GM12873 (cell line): ENCODE data around the gene GDI1.
A peak's percentile ranks its signal among the peaks of the same experiment; 100 is the strongest.

ENCODE experiments used
- CTCF ChIP-seq: IDR thresholded peaks from 2 replicates; pipeline ENCODE4 v1.5.1; 2012; ENCODE audit warnings: low read depth, mild to moderate bottlenecking, moderate library complexity, low read length, control low read depth; ENCODE audit not compliant: insufficient read depth; ENCODE audit errors: missing control alignments

The GDI1 gene

DNA sequence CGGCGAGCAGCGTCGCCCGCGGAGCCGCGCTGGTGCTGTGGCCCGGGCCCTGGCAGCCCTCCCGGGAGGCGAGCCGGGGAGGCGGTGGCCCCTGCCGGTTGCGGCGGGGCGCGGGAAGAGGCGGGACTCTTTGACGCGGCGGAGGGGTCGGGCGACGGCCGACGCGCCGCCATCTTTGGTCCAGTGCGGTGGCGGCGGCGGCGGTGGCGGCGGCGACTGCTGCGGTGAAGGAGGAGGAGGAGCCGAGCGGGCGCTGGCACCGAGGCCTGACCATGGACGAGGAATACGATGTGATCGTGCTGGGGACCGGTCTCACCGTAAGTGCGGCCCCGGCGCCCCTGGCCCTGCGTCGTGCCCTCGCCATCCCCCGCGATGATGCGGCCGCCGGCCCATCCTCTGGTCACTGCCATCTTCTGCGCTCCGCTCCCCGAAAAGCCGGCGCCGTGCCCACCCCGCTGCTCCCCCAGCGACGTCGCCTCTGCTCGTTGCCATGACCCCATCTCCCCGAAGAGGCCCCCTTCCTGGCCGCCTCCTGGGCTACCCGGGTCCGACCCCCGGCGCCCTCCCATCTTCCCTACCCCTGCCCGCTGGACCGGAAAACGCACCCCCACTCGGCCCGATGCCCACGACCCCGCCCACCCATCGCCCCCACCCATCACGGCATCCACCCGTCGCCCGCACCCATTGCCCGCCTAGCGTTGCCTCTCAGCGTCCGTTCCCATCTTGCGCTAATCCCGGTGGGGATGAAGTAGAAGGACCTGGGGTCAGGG lies at the start of gene GDI1:
TSS of gene GDI1 (plus strand) at position 172 of the 770 bp plus-strand sequence. CDS start at position 273, 101 bp downstream.
- no peak for TF ChIP-seq CTCF

DNA sequence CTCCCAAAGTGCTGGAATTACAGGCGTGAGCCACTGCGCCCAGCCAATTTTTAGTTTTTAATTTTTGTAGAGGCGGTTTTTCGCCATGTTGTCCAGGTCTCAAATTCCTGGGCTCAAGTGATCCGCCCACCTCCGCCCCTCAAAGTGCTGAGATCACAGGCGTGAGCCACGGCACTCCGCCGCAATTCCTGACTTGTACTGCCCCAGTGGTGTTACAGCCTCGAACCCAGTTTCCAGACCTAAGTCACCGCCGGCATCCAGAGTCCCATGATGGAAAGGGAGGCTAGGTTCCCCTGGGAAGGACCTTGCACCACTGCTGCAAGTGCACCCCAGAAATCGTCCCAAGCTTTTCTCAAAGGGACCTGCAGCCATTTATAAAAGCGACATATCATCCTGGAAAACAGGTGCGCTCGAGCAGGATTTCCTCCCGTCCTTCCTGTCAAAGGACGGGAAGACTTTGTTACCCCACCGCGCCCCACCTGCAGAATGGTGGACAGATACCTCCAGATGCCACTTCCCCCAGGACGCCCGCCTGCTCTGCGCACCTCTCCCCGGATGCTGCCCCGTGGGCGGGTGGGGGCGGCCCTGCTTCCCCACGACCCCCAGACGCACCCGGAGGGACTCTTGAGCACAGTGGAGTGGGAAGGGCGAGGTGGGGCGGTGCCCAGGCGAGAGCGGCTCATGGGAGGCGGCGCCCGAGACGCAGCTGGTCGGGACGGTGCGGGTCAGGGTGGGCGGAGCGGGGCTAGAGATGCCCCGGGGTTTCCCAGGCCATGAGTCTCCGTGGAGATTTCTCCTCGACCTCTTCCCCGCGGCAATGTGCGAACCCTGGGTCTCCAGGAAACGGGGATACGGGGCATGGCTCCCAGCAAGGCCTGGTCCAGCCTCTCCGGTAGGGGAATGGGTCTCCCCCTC lies 39.7 kb upstream of the GDI1 start:
- TF ChIP-seq CTCF, result no peak

- TF ChIP-seq CTCF, result no peak
These were observed 38.9 kb upstream of the GDI1 start, which contains the start of gene RPL10 for GRCh38 chrX:154397888-154398667. RPL10 (plus strand) TSS chrX:154398377; CDS start chrX:154398520, 143 bp downstream.

DNA sequence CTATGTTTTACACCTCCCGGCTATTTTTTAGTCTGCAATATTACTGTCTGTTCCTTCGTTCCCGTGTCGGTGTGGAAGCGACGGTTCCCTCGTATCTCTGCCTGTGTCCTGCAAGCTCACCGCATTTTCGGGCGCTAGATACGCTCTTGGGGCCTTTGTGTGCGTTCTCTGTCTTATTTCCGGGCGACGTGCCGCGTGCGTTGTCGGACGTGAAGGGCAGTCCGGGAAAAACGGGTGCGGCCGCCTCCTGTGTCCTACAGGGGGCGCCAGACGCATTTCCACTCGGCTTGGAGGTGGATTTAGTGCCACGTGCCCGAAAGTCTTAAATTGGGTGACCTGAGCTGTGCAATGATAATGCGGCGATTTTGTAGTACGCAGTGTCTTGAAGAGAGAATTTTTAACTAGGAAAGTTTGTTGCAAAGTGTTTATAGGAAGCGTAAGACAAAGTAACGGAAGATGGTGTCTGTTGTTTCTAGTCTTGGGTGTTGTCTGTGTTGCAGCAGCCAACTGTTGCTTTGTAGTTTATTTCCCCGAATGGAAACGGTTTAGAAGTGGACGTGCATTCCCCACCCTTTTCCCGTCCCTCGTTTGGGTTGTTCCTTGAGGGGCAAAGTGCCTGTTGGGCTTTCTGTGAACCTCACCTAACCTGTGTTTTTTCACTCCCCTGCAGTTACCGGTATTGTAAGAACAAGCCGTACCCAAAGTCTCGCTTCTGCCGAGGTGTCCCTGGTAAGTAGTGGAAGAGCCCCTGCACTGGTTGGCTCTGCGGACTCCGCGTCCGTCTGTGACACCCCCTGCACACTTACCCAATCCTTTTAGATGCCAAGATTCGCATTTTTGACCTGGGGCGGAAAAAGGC lies 38.1 kb upstream of the GDI1 start:
- TF ChIP-seq CTCF, result peak; percentile 72

DNA sequence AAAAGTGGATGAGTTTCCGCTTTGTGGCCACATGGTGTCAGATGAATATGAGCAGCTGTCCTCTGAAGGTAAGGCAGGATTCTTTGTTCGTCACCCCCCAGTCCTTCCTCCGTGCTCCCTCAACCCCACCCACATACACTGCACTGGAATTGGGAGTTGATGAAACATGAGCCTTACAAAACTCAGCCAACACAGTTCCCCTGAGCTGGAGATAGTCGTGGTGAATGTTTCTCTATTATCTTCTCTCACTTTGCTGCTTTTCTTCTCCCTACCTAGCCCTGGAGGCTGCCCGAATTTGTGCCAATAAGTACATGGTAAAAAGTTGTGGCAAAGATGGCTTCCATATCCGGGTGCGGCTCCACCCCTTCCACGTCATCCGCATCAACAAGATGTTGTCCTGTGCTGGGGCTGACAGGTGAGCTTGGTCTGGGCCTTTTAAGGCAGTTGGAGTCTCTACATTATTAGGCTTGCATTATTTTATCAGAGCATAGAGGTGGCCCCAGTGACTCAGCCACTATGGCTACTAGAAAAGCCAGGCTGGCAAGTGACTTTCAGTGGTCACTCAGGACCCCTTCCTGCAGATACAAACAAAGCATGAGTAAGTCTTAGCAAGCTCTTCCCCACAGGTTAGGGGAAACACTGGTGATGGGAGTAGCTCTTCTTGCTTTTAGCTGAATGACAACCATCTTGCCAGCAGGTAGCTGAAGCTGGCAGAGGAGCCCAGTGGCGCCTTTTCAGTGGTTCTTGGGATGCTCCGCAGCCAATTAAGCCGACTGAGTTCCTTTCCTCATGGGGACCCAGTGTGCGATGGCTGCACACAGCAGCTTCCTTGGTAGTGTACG lies 37.2 kb upstream of the GDI1 start:
- TF ChIP-seq CTCF, result no peak
